HepG2 (cell line): ENCODE results near the gene PIP4K2B. TPM values are rescaled to one million over a fixed set of nuclear protein-coding genes. Genes with fewer than 3 reads are reported as not detected.

Experiments used
- AFF4 ChIP-seq: sonication (generic); formaldehyde crosslinking; IDR thresholded peaks from 2 replicates; pipeline ENCODE4 v1.4.0; 2020; ENCODE audit warnings: missing genetic modification reagents
- AGO1 ChIP-seq: fragments of 200-400 bp; formaldehyde crosslinking; IDR thresholded peaks from 2 replicates; pipeline ENCODE4 v1.6.1; 2017; ENCODE audit warnings: mild to moderate bottlenecking, low read depth, low read length, moderate library complexity; ENCODE audit not compliant: poor library complexity, severe bottlenecking
- CBX2 ChIP-seq, 2 experiments: fragments of 200-600 bp in 1 of 2; sonication (generic); formaldehyde crosslinking in 1 of 2; IDR thresholded peaks; 2 replicates each; pipeline versions ENCODE4 v1.7.0 to v1.8.1; 2018 to 2022; ENCODE audit warnings: low read depth in 2 of 2, low read length in 1 of 2, mild to moderate bottlenecking in 1 of 2, missing genetic modification reagents in 1 of 2
- DNMT3B ChIP-seq: conservative IDR thresholded peaks from 2 replicates; pipeline ENCODE4 v1.6.1; 2016; ENCODE audit warnings: missing biosample characterization, control low read depth
- E2F2 ChIP-seq: sonication (generic); formaldehyde crosslinking; IDR thresholded peaks from 2 replicates; pipeline ENCODE4 v1.4.0; 2020; ENCODE audit warnings: missing genetic modification reagents, borderline replicate concordance
- LCORL ChIP-seq, 2 experiments: fragments of 450-650 bp in 1 of 2; sonication (generic) in 1 of 2; formaldehyde crosslinking in 1 of 2; IDR thresholded peaks; 2 replicates each; pipeline versions ENCODE4 v1.5.0 to v1.6.1; 2017 to 2020; ENCODE audit warnings: antibody characterized with exemption in 1 of 2, missing genetic modification reagents in 1 of 2
- MATR3 ChIP-seq: sonication (generic); formaldehyde crosslinking; IDR thresholded peaks from 2 replicates; pipeline ENCODE4 v1.4.0; 2020; ENCODE audit warnings: missing genetic modification reagents
- MYPOP ChIP-seq: sonication (generic); formaldehyde crosslinking; IDR thresholded peaks from 2 replicates; pipeline ENCODE4 v1.8.1; 2023; ENCODE audit warnings: mild to moderate bottlenecking, moderate library complexity, missing genetic modification reagents
- NBN ChIP-seq: fragments of 450-650 bp; conservative IDR thresholded peaks from 2 replicates; pipeline ENCODE4 v1.6.1; 2017
- PCBP2 ChIP-seq: fragments of 200-400 bp; formaldehyde crosslinking; optimal IDR thresholded peaks from 2 replicates; pipeline ENCODE3; 2018; ENCODE audit warnings: low read length, low read depth; ENCODE audit not compliant: poor library complexity, severe bottlenecking
- RBM22 ChIP-seq: fragments of 200-400 bp; formaldehyde crosslinking; optimal IDR thresholded peaks from 2 replicates; pipeline ENCODE3; 2017; ENCODE audit warnings: mild to moderate bottlenecking, low read length, moderate library complexity
- THAP8 ChIP-seq: sonication (generic); formaldehyde crosslinking; IDR thresholded peaks from 2 replicates; pipeline ENCODE4 v1.5.1; 2020; ENCODE audit warnings: missing genetic modification reagents, mild to moderate bottlenecking, borderline replicate concordance
- ZBTB38 ChIP-seq: sonication (generic); formaldehyde crosslinking; IDR thresholded peaks from 2 replicates; pipeline ENCODE4 v1.5.1; 2020; ENCODE audit warnings: mild to moderate bottlenecking, missing genetic modification reagents
- ZMYM3 ChIP-seq: sonication (generic); formaldehyde crosslinking; IDR thresholded peaks from 2 replicates; pipeline ENCODE4 v1.5.1; 2020; ENCODE audit warnings: mild to moderate bottlenecking, missing genetic modification reagents
- ZNF138 ChIP-seq: sonication (generic); formaldehyde crosslinking; IDR thresholded peaks from 2 replicates; pipeline ENCODE4 v1.5.0; 2020; ENCODE audit warnings: mild to moderate bottlenecking, low read depth, missing genetic modification reagents
- ZNF234 ChIP-seq: sonication (generic); formaldehyde crosslinking; conservative IDR thresholded peaks from 2 replicates; pipeline ENCODE4 v1.5.1; 2020; ENCODE audit warnings: mild to moderate bottlenecking, missing genetic modification reagents
- ZNF496 ChIP-seq: sonication (generic); formaldehyde crosslinking; IDR thresholded peaks from 2 replicates; pipeline ENCODE4 v1.8.1; 2023; ENCODE audit warnings: mild to moderate bottlenecking, moderate library complexity, missing genetic modification reagents; ENCODE audit not compliant: insufficient replicate concordance
- ZNF615 ChIP-seq: sonication (generic); formaldehyde crosslinking; IDR thresholded peaks from 2 replicates; pipeline ENCODE4 v1.5.0; 2020; ENCODE audit warnings: mild to moderate bottlenecking, missing genetic modification reagents, borderline replicate concordance
- ZNF83 ChIP-seq: sonication (generic); formaldehyde crosslinking; IDR thresholded peaks from 2 replicates; pipeline ENCODE4 v1.4.0; 2020; ENCODE audit warnings: missing genetic modification reagents, mild to moderate bottlenecking, borderline replicate concordance
- polyA plus RNA-seq, 8 experiments: library from polyadenylated mRNA; depleted of rRNA in 3 of 8; stranded (reverse) in 7 of 8; unstranded in 1 of 8; fragments of >200 nt; fragmentation: Illumina TruSeq in 4 of 8; extraction: Trizol in 4 of 8; gene quantifications; 2 replicates each; pipeline versions ENCODE4 v1.2.1 to v1.2.3, GENCODE V29; 2011 to 2016; ENCODE audit warnings: low read depth in 4 of 8, missing spikeins in 1 of 8, mixed read lengths in 1 of 8; ENCODE audit not compliant: insufficient read depth in 1 of 8
- total RNA-seq, 5 experiments: library from RNA; depleted of rRNA; stranded (reverse); fragments of >200 nt; fragmentation: Illumina TruSeq; extraction: Trizol; gene quantifications; 2 replicates each; pipeline ENCODE4 v1.2.3, GENCODE V29; 2016; ENCODE audit warnings: low read depth in 1 of 5
- TF ChIP-seq, protein P1 (sequence below): sonication (generic); formaldehyde crosslinking; IDR thresholded peaks from 2 replicates; pipeline ENCODE4 v1.8.0; 2022; ENCODE audit warnings: mild to moderate bottlenecking, missing genetic modification reagents; ENCODE audit not compliant: insufficient replicate concordance

Gene PIP4K2B
- total and polyA plus RNA-seq, 2 of the 13 experiments (the other 11 are each of a cell fraction or from before 2014, with no cell fraction given): 20.4 to 54.0 TPM

GRCh38 chr17:38748149-38748891 lies 51.0 kb downstream of the PIP4K2B start, which contains the start of gene PCGF2 (continued):
- TF ChIP-seq AGO1 (no peak), E2F2 (CRISPR knock-in tag) (no peak), THAP8 (CRISPR knock-in tag) (no peak), ZBTB38 (CRISPR knock-in tag) (no peak), ZMYM3 (CRISPR knock-in tag) (no peak), MATR3 (CRISPR knock-in tag) (no peak), CBX2 (IDR thresholded peaks at IDR 0.05; ENCODE audit: low read depth, low read length) (no peak), CBX2 (CRISPR knock-in tag; IDR thresholded peaks at IDR 0.05; ENCODE audit: low read depth) (no peak), RBM22 (peak; percentile 44), PCBP2 (peak; percentile 46), ZNF615 (CRISPR knock-in tag) (no peak), ZNF496 (CRISPR knock-in tag) (no peak), NBN (no peak), AFF4 (CRISPR knock-in tag) (no peak), MYPOP (CRISPR knock-in tag) (no peak), ZNF234 (no peak; the same call in 1 of the 2 replicates), ZNF83 (CRISPR knock-in tag) (no peak), LCORL (IDR thresholded peaks at IDR 0.05) (no peak), LCORL (CRISPR knock-in tag; IDR thresholded peaks at IDR 0.05) (no peak; the same call in 1 of the 2 replicates), ZNF138 (no peak), DNMT3B (CRISPR knock-in tag) (no peak)
- TF ChIP-seq, protein P1, sequence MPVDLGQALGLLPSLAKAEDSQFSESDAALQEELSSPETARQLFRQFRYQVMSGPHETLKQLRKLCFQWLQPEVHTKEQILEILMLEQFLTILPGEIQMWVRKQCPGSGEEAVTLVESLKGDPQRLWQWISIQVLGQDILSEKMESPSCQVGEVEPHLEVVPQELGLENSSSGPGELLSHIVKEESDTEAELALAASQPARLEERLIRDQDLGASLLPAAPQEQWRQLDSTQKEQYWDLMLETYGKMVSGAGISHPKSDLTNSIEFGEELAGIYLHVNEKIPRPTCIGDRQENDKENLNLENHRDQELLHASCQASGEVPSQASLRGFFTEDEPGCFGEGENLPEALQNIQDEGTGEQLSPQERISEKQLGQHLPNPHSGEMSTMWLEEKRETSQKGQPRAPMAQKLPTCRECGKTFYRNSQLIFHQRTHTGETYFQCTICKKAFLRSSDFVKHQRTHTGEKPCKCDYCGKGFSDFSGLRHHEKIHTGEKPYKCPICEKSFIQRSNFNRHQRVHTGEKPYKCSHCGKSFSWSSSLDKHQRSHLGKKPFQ (CRISPR knock-in tag): no peak
